ENCODE measurements around the gene BMF.
"Not testable (repeated sequence)": the region's sequence is repeated elsewhere in the genome, so short reads cannot be mapped to it uniquely, and the experiment has no call there.

GRCh38 chr15:40138201-40138570 is 29.5 kb upstream of the BMF start:
- not testable (repeated sequence) for TF ChIP-seq EZH2 (IDR thresholded peaks at IDR 0.05; ENCODE audit: borderline replicate concordance); CTCF (IDR thresholded peaks at IDR 0.05; ENCODE audit: poor library complexity); EZH2phosphoT487 (IDR thresholded peaks at IDR 0.05; ENCODE audit: low read depth, severe bottlenecking, unreplicated experiment)

Data from hepatocyte (in vitro differentiated cells).